Measurements from ENCODE around the gene EIF2D.
A peak's percentile ranks its signal among the peaks of the same experiment; 100 is the strongest.

The EIF2D gene, protein sequence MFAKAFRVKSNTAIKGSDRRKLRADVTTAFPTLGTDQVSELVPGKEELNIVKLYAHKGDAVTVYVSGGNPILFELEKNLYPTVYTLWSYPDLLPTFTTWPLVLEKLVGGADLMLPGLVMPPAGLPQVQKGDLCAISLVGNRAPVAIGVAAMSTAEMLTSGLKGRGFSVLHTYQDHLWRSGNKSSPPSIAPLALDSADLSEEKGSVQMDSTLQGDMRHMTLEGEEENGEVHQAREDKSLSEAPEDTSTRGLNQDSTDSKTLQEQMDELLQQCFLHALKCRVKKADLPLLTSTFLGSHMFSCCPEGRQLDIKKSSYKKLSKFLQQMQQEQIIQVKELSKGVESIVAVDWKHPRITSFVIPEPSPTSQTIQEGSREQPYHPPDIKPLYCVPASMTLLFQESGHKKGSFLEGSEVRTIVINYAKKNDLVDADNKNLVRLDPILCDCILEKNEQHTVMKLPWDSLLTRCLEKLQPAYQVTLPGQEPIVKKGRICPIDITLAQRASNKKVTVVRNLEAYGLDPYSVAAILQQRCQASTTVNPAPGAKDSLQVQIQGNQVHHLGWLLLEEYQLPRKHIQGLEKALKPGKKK

DNA sequence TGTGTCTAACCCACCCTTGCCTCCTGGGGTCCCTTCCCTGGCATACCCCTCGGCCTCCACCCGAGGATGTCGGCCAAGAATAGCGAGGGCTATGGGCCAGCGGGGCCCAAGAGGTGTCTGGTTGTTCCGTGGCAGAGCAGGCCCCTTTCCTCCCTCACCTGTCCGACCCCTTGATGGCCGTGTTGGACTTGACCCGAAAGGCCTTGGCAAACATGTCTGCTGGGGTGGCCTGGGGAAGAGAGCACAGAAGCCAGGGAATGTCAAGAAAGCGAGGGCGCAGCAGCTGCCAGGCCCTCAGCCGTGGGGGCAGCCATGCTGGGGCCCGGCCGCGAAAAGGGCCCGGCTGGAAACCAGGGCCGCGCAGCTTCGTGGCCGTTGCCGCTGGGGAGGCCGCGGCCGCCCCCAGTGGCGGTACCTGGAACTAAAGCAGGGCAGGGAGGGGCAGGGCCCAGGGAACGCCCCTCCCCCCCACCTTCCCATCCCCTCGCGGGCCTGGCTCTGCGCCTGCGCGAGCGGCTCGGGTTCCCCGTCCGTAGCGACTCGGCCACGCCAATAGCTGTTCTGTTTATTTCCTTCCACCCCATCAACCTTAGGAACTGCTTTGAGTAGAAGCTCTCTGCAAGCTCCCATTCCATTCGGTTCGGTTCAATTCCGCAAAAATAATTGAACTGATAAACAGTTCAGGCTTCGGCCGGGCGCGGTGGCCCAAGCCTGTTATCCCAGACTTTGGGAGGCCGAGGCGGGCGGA, at the start of gene EIF2D:
TSS of gene EIF2D (minus strand) at position 337 of the 748 bp plus-strand sequence. CDS start at position 214, 123 bp downstream.
- peak; percentile 96 to 98 for DNase-seq
- TF ChIP-seq POLR2A (IDR thresholded peaks at IDR 0.05; ENCODE audit: low read length) (peak; percentile 94), GATA1 (IDR thresholded peaks at IDR 0.05; ENCODE audit: low read depth, low read length) (no peak)

DNA sequence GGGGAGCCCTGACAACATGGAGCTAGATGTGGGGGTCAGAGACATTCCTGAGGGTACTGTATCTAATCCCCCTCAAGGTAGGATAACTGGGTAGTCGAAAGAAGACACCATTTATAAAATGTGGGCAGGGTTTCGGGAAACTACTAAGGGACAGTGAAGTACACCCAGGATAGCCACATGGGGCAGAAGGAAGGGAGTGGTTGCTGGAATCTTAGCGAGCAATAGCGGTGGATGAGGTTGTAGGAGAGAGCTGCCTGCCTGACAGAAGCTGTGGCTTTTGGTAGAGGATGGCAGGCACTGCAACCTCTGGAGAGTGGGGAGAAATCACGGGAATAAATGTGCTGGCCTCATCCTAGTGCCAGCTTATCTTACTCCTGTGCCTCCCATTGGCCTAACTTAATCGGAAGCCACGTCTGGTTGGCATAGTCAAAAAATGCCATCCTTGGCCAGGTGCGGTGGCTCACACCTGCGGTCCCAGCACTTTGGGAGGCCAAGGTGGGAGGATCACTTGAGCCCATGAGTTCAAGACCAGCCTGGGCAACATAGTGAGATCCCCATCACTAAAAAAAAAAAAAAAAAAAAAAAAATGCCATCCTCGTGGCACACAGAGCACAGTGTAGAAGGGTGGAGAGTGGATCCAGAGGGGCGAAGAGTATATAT, 49.0 kb upstream of the EIF2D start:
- no peak for DNase-seq
- TF ChIP-seq GATA1 (IDR thresholded peaks at IDR 0.05; ENCODE audit: low read depth, low read length) (no peak), POLR2A (IDR thresholded peaks at IDR 0.05; ENCODE audit: low read length) (no peak)

GRCh38 chr1:206660136-206660535, 47.9 kb upstream of the EIF2D start:
- DNase-seq, result no peak
- no peak for TF ChIP-seq GATA1 (IDR thresholded peaks at IDR 0.05; ENCODE audit: low read depth, low read length)
- no peak for TF ChIP-seq POLR2A (IDR thresholded peaks at IDR 0.05; ENCODE audit: low read length)

- no peak for DNase-seq
- TF ChIP-seq POLR2A (IDR thresholded peaks at IDR 0.05; ENCODE audit: low read length), result no peak
- no peak for TF ChIP-seq GATA1 (IDR thresholded peaks at IDR 0.05; ENCODE audit: low read depth, low read length)
These were observed 46.7 kb upstream of the EIF2D start for GRCh38 chr1:206658981-206659273.

DNA sequence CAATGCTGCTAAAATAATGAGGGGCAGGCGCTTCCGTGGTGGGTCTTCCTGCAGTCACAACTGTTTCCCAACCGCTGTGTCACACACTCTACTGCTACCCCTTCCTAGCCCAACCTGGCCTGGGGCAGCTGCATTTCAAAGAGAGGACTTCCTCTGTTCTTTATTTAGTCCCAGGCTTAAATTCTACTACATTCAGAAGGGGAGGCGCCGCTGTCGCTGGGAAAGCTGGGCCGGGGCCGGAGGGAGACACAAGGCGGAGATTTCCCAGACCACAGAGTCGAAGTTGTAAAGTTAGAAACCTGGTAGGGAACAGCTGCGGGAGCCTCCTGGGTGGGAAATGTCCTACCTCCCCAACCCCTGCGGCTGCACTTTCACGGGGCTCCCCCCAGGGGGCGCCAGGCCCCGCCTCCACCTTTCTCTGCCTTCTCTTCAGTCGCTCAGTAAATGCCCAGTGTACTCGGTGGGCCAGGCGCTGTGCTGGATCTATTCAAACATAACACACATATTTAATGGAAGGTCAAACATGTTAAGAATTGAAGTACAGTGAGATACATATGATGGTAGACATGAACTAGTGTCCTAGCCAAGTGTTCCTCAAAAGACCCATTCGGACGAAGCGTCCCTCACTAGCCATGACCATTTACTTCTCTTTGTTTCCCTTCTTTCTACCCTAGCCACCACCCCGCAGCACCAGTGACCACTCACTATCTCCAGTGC, 46.2 kb upstream of the EIF2D start:
- no peak for TF ChIP-seq GATA1 (IDR thresholded peaks at IDR 0.05; ENCODE audit: low read depth, low read length)
- TF ChIP-seq POLR2A (IDR thresholded peaks at IDR 0.05; ENCODE audit: low read length), result peak; percentile 13
- DNase-seq, result peak; percentile 73 to 77

DNA sequence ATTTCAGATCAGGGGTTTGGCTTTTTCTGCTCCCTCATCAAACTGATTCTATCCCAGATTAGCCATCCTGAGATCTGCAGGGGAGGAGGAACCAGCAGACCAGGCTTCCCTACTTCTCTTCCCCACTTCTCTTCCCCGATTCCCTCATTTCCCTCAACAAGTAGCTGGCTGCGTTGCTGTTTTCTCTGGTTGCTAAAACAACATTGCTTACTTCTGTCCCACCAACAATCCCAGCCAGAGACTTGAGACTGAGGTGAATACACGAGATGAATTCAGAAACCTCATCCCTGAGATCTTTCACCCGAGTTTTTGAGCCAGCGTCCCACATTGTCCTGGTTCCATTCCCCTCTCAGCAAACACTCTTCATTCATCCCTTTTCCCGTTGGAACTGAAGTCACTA, 45.5 kb upstream of the EIF2D start:
- no peak for TF ChIP-seq GATA1 (IDR thresholded peaks at IDR 0.05; ENCODE audit: low read depth, low read length)
- no peak for DNase-seq

DNA sequence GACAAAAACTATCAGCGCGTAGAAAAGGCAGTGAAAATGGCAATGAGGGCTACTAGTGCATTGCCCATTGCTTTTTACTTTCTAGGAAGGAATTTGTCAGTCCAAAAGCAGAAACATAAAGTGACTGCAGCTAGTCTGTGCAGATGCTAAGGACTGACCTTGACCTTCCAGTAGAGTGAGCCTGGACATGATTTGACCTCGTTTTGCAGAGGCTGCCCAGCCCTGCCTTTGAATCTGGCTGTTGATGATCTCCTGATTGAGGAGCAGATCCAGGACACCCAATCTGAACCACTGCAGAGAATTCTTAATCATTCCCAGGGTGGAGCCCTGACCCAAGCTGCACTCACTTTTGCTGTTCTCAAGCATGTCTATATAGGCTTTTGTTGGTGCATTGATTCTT, 44.7 kb upstream of the EIF2D start:
- no peak for DNase-seq
- TF ChIP-seq POLR2A (IDR thresholded peaks at IDR 0.05; ENCODE audit: low read length) (no peak), GATA1 (IDR thresholded peaks at IDR 0.05; ENCODE audit: low read depth, low read length) (no peak)

GRCh38 chr1:206655471-206655882, 43.2 kb upstream of the EIF2D start:
- DNase-seq, result peak in 1 of 2 experiments; percentile 12
- no peak for TF ChIP-seq GATA1 (IDR thresholded peaks at IDR 0.05; ENCODE audit: low read depth, low read length)
- no peak for TF ChIP-seq POLR2A (IDR thresholded peaks at IDR 0.05; ENCODE audit: low read length)

GRCh38 chr1:206654828-206655227, 42.6 kb upstream of the EIF2D start:
- no peak for DNase-seq
- TF ChIP-seq POLR2A (IDR thresholded peaks at IDR 0.05; ENCODE audit: low read length) (no peak), GATA1 (IDR thresholded peaks at IDR 0.05; ENCODE audit: low read depth, low read length) (no peak)

- TF ChIP-seq GATA1 (IDR thresholded peaks at IDR 0.05; ENCODE audit: low read depth, low read length), result no peak
- TF ChIP-seq POLR2A (IDR thresholded peaks at IDR 0.05; ENCODE audit: low read length), result no peak
- DNase-seq, result no peak
These were observed 41.6 kb upstream of the EIF2D start for GRCh38 chr1:206653715-206654459.

DNA sequence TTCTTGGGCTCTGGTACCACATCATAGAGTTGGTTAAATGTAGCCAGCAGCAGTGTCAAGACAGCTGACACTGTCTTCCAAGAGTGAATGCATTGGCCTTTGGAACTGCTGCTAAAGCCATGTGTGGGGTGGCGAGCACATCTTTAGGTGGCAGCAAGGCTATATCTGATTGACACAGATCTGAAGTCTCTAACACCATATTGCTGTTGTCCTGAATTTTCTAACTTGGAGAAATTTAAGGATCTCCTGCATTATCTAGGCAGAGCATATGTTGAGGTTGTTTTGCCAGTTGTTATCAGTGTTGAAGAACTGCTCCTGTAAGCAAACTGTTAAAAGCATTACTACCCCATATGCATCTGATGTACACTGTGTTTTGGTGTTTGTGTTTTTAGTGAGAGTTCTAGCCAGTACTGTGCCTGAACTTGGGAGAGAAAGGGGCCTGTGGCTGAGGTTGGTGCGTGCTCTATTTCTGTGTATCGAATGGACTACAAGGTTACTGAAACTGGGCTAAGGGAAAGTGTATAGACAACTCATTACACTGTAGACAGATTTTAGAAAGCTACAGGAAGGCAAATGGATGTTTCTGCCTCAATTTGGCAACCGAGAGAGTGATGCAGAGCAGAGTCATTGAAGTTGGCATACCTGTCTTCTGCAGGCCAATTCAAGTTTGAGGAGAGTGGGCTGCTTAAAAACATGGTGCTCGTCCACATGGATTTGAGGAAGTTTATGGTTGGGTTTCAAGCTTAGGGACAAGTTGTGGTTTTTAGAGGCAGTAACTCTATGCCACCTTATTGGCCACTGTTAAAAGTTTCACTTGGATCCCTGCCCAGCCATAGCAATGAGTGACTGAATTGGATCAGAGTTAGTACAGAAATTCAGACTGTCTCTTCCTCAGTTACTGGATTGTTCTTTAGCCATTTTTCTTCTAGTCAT, 40.0 kb upstream of the EIF2D start:
- peak; percentile 77 to 92 for DNase-seq

GRCh38 chr1:206651014-206651413, 38.7 kb upstream of the EIF2D start:
- DNase-seq, result peak in 1 of 2 experiments; percentile 28
- no peak for TF ChIP-seq GATA1 (IDR thresholded peaks at IDR 0.05; ENCODE audit: low read depth, low read length)
- TF ChIP-seq POLR2A (IDR thresholded peaks at IDR 0.05; ENCODE audit: low read length), result no peak

More for the DNA sequence above, 40.0 kb upstream of the EIF2D start:
- peak; percentile 60 for TF ChIP-seq GATA1 (IDR thresholded peaks at IDR 0.05; ENCODE audit: low read depth, low read length)
- TF ChIP-seq POLR2A (IDR thresholded peaks at IDR 0.05; ENCODE audit: low read length), result peak; percentile 55

Measured in erythroblast (primary cell).